GM21423 (cell line): ENCODE results near the gene PPIP5K2.
"Not testable (repeated sequence)": the region's sequence is repeated elsewhere in the genome, so short reads cannot be mapped to it uniquely, and the experiment has no call there.

ENCODE experiments used
- ATAC-seq: cut with Tn5 transposase; IDR thresholded peaks from one replicate; pipeline ENCODE4 v1.9.1; 2021; ENCODE audit warnings: mild to moderate bottlenecking, moderate library complexity; ENCODE audit not compliant: unreplicated experiment

PPIP5K2 gene

DNA sequence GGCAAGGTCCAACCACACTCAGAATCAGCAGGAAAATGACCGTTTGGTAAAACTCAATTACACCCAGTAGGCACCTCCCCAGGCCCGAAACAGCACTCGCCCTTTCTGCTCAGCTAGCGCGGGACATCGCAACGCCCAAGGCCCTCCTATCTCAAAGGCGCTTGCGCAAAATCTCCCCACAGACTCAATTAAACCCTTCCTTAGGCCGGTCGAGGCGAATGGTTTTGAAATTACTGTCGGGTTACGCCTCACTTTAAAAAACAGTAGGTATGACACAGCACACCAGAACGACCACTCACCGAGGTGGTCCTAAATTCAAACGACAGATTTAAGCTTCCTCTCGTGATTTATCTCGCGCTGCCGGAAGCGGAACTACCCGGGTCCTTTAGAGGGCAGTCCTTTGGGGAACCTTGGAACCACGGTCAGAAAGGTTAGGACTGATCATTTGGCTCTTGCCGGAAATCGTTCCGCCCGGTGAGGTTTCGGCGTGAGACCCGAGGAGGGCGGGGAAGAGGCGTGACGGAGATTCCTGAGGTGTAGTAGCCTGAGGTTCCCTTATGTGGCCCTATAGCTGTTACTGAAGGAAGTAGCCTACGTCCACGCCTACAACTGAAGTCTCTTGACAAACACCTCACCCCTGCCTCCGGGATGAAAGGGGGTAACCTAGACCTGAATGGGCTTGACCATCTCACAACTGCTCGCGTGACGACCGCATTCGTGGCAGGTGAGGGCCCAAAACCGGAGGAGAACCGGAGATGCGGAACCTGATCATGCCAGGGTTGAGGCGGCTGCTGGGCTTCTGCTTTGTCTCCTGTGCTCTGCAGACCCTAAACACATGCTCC, at the start of gene PPIP5K2, which contains the start of gene GIN1:
TSS of gene PPIP5K2 (plus strand) at position 537 of the 842 bp plus-strand sequence. CDS start 9,289 bp downstream, outside the sequence.
TSS of gene GIN1 (minus strand) at position 374 of the 842 bp plus-strand sequence. CDS start 11,431 bp downstream, outside the sequence.
- peak; percentile 90 for ATAC-seq

DNA sequence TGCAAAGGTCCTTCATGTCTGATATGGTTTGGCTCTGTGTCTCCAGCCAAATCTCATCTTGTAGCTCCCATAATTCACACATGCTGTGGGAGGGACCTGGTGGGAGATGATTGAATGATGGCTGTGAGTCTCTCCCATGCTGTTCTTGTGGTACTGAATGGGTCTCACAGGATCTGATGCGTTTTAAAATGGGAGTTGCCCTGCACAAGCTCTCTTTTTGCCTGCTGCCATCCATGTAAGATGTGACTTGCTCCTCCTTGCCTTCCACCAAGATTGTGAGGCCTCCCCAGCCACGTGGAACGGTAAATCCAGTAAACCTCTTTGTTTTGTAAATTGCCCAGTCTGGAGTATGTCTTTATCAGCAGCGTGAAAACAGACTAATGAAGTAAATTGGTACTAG, 46.6 kb upstream of the PPIP5K2 start:
- not testable (repeated sequence) for ATAC-seq

- no peak for ATAC-seq
These were observed 44.7 kb upstream of the PPIP5K2 start for GRCh38 chr5:103075442-103075841.

DNA sequence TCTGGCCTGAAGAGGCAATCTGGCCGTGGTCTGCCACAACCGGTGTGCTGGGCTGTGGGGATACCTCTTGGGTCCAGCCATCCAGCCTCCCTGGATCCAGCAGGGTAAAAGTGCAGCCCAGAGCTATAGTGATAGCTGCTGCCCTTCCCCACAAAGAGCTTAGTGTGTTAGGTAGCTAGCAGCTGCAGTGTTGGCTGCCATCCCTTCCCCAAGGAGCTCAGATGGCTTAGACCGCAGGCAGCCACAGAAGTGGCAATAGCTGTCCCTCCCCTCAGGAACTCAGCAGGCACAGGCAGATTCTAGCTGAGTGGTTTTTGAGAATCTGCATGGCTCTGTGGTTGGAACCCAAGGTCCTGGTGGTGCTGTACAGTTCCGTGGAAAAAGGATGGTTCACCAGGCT, 40.3 kb upstream of the PPIP5K2 start:
- ATAC-seq, result no peak

DNA sequence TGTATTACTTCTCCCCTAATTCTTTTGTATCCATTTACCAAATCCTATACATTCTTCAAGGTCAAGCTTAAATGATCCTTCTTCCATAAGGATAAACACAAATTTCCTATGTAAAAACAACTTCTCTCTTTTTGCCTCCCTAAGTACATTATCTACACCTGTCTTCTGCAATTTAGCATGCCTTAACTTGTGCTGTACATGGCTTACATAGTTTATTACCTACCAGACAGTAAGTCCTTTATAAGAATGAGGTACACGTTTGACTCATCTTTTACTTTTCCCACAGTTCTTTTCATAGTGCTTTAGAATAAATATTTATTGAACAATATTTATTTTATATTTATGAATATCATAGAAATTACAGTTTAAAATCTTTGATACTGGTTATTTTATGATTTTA, 33.6 kb upstream of the PPIP5K2 start:
- ATAC-seq, result no peak

GRCh38 chr5:103089272-103089671, 30.8 kb upstream of the PPIP5K2 start:
- no peak for ATAC-seq

DNA sequence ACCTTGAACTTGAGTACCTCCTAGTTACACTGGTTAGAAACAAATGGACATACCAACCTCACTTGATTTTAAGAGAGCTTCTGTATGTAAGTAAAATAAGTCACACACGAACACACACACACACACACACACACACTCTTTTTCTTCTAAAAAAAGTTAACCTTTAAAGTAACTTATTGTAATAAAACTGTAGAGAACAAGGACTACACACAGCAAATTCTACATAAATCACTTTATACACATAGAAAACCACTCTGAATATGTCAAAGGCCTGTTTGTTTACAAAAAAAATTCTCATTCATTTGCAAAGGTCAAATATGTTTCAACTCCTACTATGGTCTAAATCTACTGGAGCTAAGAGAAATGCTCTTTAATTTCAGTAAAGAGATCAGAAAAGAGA, 29.3 kb upstream of the PPIP5K2 start:
- ATAC-seq, result no peak

GRCh38 chr5:103092676-103093075, 27.4 kb upstream of the PPIP5K2 start:
- ATAC-seq, result no peak

DNA sequence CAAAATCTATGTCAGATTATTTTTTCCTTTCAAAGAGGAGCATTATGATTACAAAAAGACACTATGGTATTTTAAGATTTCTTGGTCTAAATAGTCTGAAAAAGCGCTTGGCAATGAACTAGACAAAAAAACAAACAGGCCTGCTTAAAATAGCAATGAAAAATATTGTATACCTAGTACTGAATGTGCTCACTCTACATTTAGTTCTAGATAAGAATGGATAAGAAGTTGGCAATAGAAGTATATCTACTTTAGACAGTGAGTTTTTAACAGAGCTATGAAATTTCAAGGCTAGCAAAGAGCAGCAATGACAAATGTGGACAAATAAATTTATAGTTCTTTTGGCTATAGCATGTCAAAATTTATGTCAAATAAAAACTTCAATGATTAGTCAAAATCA, 26.4 kb upstream of the PPIP5K2 start:
- ATAC-seq, result no peak

DNA sequence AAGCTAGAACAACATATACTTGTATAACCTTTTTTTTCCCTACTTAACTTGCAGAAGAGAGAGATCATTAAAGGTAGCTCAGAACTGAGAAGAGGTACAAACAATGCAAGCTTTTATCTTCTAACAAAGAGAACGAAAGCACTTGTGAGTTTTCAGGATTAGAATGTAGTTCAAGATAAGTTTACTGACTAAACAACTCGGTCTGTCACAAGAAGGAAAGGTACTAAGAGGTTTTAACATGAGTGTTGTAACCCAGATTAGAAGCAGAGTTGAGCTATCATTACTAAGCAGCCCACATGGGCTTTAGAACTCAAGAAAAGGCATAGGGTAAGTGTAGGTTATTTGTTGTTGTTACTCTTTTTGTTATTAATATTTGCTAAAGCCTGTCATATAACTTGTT, 25.4 kb upstream of the PPIP5K2 start:
- no peak for ATAC-seq

DNA sequence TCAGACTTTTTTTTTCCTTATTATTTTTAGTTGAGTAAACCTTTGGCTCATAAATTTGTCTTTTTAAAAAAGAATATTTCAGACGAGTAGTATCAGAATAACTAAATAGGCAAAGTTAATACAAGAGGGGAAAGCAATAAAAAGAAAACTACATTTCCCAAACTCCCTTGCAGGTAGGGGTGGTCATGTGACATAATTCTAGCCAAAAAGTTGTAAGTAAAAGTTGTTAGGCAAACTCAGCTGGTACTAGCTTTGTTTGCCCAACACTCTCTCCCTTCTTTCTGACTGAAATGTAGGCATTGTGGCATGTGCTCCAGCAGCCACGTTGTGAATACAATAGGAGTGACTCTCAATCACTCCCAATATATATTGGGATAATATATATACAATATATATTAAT, 21.1 kb upstream of the PPIP5K2 start:
- ATAC-seq, result no peak

GRCh38 chr5:103101079-103101750, 18.9 kb upstream of the PPIP5K2 start:
- ATAC-seq, result no peak

DNA sequence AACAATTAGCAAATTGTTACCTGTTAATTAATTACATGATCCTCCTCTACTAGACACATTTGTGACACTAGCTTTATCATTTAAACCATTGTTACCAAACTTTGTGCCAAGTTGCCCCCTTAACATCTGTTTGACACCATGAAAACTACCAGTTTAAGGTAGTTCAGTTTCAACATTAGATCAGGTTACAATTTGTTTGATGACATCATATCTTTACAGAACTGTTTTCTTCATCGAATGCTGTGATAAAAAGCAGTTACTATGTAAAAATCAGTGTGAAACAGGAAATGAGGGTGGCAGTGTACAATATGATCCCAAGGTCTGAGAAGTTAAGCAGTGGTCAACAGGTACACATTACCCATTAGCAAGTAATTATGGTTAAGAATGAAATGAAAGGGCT, 17.9 kb upstream of the PPIP5K2 start:
- ATAC-seq, result no peak

DNA sequence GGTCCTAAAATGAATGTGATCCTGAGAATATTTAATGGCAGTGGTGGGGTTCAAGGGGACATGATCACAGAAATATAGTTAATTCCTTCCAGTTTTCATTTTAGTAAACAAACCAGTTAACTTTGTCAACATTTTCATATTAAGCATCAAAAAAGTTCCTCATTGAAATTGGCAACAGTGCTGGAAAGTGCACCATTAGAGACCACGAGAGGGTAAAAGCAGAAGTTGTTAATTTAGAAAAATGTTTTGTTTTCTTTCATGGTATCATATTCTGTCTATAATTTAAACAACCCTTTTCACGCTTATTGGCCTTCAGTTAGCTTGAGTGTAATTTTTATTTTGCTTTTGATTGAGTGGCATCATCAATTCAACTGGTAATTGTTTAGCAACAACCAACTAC, 12.0 kb upstream of the PPIP5K2 start:
- no peak for ATAC-seq

DNA sequence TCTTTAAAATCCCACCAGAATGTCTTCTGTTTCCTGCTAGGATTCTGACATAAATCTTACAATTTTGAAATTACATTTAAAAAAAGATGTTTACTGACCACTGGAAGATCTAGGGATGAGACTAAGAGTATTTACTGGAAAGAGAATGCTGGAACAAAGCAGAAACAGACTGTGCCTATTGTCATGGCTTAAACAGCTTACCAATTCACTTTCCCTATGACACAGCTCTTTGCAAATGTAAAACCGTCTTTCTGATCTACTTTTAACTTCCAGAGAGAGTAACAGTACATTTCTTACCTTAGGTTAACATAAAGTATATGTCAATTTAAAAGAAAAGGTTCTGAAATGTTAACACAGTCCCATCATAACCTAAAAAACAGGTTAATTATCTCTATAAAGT, 10.8 kb upstream of the PPIP5K2 start:
- ATAC-seq, result no peak

DNA sequence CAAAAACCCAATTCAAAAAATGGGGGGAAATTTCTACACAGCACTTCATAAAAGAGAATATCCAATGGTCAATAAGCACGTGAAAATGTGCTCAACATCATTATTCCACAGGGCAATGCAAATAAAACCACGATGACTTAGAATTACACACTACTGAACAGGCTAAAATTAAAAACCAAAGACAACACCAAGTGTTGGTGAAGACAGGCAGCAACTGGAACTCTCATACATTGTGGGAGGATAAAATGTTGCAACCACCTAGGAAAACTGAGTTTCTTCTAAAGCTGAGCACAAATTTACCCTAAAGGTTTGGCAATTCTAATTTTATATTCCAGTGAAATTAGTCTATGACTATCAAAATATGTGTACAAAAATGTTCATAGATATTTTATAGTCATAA, 9.7 kb upstream of the PPIP5K2 start:
- no peak for ATAC-seq

- no peak for ATAC-seq
These were observed 8.6 kb upstream of the PPIP5K2 start for GRCh38 chr5:103111468-103111867.

DNA sequence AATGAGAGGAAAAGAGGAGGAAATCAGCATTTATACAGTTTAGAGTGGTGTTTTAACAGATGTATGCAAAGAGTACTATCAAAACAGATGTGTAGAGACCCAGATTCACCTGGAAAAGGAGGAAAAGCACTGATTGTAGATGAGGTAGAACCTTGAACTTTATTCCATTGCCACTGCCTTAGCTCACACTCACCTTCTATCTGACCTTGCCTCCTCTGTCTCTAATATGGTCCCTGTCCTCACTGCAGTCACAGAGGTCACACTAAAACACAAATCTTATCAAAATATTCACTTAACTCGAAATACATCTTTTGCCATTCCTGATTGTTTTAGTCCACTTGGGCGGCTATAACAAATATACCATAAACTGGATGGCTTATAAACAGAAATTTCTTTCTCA, 7.2 kb upstream of the PPIP5K2 start:
- ATAC-seq, result no peak

DNA sequence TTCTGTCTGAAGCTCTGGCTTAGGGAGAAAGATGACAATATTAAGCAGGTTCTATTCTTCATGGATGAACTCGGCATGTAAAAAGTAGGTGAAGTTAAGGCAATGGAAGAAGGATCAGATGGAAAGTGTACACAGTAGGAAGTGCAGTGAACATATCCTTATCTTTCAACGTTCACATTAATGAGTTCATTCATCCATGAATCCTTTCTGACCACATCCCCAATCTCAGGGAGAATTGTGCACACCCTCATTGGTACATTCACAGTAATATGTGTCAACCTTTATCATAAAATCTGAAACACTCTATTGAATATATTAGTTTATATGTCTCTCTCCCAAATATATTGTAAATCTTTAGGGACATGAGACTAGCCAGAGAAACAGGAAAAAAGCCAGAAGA, 5.7 kb upstream of the PPIP5K2 start:
- ATAC-seq, result no peak

GRCh38 chr5:103117471-103117991, 2.6 kb upstream of the PPIP5K2 start:
- no peak for ATAC-seq

DNA sequence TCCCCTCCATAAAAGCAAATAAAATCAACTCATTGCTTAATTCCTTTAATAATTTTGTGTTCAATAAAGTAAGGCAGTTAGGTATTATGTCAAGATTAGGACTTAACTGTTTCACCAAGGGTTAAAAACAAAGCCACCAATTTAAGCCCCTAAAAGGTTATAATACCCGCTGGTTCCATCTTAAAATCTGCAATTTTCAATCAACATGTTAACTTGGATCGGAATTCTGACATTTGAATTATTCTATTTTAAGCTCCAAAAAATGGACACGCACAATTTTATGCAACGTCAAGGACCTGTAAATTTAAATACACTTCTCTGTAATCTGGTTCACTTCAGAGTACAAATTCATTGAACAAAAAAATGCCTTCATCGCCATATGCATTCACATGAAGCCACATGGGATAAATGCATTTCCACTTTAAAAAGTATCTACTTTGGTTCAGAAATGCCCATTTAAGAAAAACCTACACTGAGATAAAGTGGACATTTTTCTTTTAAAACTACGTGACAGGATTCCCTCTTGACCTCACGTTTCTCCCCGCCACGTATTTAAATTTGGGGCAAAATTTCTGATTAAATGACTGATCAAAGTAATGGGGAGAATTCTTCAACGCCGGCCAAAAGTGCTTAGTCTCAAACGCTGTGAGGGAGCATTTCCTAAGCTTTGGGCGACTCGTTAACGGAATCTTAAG, 884 bp upstream of the PPIP5K2 start:
- no peak for ATAC-seq
